Measurements from ENCODE around the gene LASP1NB.

The LASP1NB gene

DNA sequence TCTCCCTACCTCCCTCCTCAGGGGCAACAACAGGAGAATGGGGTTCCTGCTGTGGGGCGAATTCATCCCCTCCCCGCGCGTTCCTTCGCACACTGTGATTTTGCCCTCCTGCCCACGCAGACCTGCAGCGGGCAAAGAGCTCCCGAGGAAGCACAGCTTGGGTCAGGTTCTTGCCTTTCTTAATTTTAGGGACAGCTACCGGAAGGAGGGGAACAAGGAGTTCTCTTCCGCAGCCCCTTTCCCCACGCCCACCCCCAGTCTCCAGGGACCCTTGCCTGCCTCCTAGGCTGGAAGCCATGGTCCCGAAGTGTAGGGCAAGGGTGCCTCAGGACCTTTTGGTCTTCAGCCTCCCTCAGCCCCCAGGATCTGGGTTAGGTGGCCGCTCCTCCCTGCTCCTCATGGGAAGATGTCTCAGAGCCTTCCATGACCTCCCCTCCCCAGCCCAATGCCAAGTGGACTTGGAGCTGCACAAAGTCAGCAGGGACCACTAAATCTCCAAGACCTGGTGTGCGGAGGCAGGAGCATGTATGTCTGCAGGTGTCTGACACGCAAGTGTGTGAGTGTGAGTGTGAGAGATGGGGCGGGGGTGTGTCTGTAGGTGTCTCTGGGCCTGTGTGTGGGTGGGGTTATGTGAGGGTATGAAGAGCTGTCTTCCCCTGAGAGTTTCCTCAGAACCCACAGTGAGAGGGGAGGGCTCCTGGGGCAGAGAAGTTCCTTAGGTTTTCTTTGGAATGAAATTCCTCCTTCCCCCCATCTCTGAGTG, 5.9 kb upstream of the LASP1NB start:
- DNase-seq (ENCODE audit: low spot score), result no peak
- intact Hi-C loops (cut with DNase I), result no loop called here
- no peak overlapping the region for H3K27ac ChIP-seq
- H3K9me3 ChIP-seq, result no peaks in the 10 kb centered on the region
- H3K4me3 ChIP-seq, result no peak overlapping the region
- H3K36me3 ChIP-seq, result peaks cover 0 to 12% of the 10 kb centered on the region in 2 donors
- WGBS, result 97% methylated on average over 16 of the region's 16 CpGs
- TF ChIP-seq, protein P1, sequence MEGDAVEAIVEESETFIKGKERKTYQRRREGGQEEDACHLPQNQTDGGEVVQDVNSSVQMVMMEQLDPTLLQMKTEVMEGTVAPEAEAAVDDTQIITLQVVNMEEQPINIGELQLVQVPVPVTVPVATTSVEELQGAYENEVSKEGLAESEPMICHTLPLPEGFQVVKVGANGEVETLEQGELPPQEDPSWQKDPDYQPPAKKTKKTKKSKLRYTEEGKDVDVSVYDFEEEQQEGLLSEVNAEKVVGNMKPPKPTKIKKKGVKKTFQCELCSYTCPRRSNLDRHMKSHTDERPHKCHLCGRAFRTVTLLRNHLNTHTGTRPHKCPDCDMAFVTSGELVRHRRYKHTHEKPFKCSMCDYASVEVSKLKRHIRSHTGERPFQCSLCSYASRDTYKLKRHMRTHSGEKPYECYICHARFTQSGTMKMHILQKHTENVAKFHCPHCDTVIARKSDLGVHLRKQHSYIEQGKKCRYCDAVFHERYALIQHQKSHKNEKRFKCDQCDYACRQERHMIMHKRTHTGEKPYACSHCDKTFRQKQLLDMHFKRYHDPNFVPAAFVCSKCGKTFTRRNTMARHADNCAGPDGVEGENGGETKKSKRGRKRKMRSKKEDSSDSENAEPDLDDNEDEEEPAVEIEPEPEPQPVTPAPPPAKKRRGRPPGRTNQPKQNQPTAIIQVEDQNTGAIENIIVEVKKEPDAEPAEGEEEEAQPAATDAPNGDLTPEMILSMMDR (IDR thresholded peaks at IDR 0.05), result no peak
- H3K4me1 ChIP-seq (replicated peaks), result no peaks in the 10 kb centered on the region
- no peaks in the 10 kb centered on the region for H3K27me3 ChIP-seq (replicated peaks; ENCODE audit: insufficient read depth)

DNA sequence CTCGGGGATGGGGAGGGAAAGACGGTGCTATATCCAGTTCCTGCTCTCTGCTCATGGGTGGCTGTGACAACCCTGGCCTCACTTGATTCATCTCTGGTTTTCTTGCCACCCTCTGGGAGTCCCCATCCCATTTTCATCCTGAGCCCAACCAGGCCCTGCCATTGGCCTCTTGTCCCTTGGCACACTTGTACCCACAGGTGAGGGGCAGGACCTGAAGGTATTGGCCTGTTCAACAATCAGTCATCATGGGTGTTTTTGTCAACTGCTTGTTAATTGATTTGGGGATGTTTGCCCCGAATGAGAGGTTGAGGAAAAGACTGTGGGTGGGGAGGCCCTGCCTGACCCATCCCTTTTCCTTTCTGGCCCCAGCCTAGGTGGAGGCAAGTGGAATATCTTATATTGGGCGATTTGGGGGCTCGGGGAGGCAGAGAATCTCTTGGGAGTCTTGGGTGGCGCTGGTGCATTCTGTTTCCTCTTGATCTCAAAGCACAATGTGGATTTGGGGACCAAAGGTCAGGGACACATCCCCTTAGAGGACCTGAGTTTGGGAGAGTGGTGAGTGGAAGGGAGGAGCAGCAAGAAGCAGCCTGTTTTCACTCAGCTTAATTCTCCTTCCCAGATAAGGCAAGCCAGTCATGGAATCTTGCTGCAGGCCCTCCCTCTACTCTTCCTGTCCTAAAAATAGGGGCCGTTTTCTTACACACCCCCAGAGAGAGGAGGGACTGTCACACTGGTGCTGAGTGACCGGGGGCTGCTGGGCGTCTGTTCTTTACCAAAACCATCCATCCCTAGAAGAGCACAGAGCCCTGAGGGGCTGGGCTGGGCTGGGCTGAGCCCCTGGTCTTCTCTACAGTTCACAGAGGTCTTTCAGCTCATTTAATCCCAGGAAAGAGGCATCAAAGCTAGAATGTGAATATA, 4.8 kb upstream of the LASP1NB start:
- WGBS, result 70% methylated on average over 9 of the region's 9 CpGs
- peaks cover 0 to 4% of the 10 kb centered on the region in 2 donors for H3K36me3 ChIP-seq
- DNase-seq (ENCODE audit: low spot score), result no peak

DNA sequence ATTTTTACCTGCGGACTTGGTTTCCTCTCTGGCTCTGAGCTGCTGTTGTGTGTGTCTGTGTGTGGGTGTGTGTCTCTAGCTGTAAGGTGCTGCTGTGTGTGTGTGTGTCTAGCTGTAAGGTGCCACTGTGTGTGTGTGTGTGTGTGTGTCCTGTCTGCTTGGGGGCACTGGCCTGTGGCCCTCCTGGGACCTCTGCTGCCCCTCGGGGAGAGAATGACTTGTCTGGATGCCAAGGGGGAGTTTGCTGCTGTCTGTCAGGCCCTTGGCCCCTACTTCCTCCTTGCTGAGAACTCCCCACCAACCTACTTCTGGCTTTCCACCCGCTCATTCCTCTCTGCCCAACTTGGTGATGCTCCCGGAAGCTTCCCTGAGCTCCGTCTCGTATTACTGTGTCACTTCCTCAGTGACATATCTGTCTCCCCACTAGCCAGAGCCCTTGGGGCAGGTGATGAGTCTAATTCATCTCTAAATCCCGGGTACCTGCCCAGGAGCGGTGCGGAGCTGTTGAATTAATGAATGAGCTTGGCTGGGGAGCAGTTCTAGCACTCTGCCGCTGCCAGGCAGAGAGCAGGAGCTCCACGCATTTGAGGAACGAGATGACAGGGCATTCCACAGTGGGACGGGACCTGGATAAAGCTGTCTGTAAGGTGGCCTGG, 3.5 kb upstream of the LASP1NB start:
- Histone ChIP-seq H3K9me3 (no peaks in the 10 kb centered on the region), H3K27me3 (replicated peaks; ENCODE audit: insufficient read depth) (no peaks in the 10 kb centered on the region), H3K4me1 (replicated peaks) (no peaks in the 10 kb centered on the region), H3K36me3 (no peaks in the 10 kb centered on the region), H3K27ac (no peak overlapping the region), H3K4me3 (no peak overlapping the region)
- no peak for DNase-seq (ENCODE audit: low spot score)
- intact Hi-C loops (cut with DNase I), result no loop called here
- no peak for TF ChIP-seq POLR2A (IDR thresholded peaks at IDR 0.05)
- TF ChIP-seq, protein P1 (IDR thresholded peaks at IDR 0.05), result no peak
- no peak for TF ChIP-seq POLR2AphosphoS5 (IDR thresholded peaks at IDR 0.05)
- WGBS, result 74% methylated on average over 13 of the region's 13 CpGs

More for the DNA sequence above, 4.8 kb upstream of the LASP1NB start:
- H3K27ac ChIP-seq, result no peak overlapping the region
- H3K27me3 ChIP-seq (replicated peaks; ENCODE audit: insufficient read depth), result no peaks in the 10 kb centered on the region
- TF ChIP-seq, protein P1 (IDR thresholded peaks at IDR 0.05), result no peak
- no peak for TF ChIP-seq POLR2AphosphoS5 (IDR thresholded peaks at IDR 0.05)
- TF ChIP-seq POLR2A (IDR thresholded peaks at IDR 0.05), result no peak
- intact Hi-C loops (cut with DNase I), result no loop called here
- no peaks in the 10 kb centered on the region for H3K9me3 ChIP-seq
- H3K4me1 ChIP-seq (replicated peaks), result no peaks in the 10 kb centered on the region
- no peak overlapping the region for H3K4me3 ChIP-seq

DNA sequence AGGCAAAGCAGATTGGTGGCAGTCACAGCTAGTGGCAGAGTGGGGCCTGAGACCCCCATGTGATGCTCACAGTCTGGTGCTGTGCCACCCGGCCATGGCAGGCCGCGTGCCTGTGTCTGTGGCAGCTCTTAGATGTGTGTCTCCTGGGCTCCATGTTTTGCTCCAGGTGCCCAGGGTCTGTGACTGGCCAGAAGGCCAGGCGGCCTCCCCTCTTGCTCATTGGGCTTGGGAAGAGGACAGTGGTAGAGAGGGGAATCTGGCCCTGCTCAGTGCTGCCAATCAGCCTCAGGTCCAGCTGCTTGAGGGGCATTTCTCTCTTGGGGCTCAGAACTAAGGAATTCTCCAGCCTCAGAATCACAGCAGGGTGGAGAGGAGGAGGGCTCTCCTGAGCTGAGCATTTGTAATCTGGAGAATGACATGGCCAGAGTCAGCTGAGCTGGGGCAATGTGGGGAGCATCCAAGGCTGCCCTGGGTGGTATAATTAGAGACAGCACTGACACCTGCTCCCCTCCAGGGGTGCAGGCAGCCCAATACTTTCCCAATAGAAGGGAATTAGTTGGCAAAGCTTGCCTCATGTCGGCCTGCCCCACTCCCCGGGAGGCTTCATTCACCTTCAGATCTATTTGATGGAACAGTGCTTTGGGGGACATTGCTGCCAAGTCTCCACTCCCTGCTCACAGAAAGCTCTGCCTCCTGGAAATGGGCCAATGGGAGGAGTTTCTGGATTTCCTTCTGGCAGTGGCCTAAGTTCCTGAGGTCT, 2.7 kb upstream of the LASP1NB start:
- Histone ChIP-seq H3K4me1 (replicated peaks) (no peaks in the 10 kb centered on the region), H3K27ac (no peak overlapping the region)
- intact Hi-C loops (cut with DNase I), result no loop called here

More for the DNA sequence above, 2.7 kb upstream of the LASP1NB start:
- no peaks in the 10 kb centered on the region for H3K9me3 ChIP-seq
- no peaks in the 10 kb centered on the region for H3K27me3 ChIP-seq (replicated peaks; ENCODE audit: insufficient read depth)
- TF ChIP-seq POLR2A (IDR thresholded peaks at IDR 0.05) (no peak), POLR2AphosphoS5 (IDR thresholded peaks at IDR 0.05) (no peak)
- TF ChIP-seq, protein P1 (IDR thresholded peaks at IDR 0.05), result no peak
- no peaks in the 10 kb centered on the region for H3K36me3 ChIP-seq
- no peak overlapping the region for H3K4me3 ChIP-seq
- DNase-seq (ENCODE audit: low spot score), result peak; percentile 58
- 50% methylated on average over 6 of the region's 6 CpGs for WGBS

Data from prostate gland (tissue), 2 donors.